ENCODE data around the gene RAD51B. TPM values are rescaled to one million over a fixed set of nuclear protein-coding genes. Genes with fewer than 3 reads are reported as not detected.

The RAD51B gene
- total RNA-seq, 1 experiment from 2014 or later, result 14.2 TPM

GRCh38 chr14:68619790-68620574, 800.4 kb downstream of the RAD51B start (continued):
- TF ChIP-seq FOXP4 (CRISPR knock-in tag; IDR thresholded peaks at IDR 0.05), result no peak
- TF ChIP-seq ZNF219 (CRISPR knock-in tag; IDR thresholded peaks at IDR 0.05; ENCODE audit: borderline replicate concordance), result no peak
- TF ChIP-seq FOXJ3 (CRISPR knock-in tag; IDR thresholded peaks at IDR 0.05; ENCODE audit: borderline replicate concordance), result no peak

- H3K36me3 Mint-ChIP-seq, result peaks cover 20% of the 10 kb centered on the region
- peaks cover 22% of the 10 kb centered on the region for H3K9me3 Mint-ChIP-seq
- no peak for TF ChIP-seq ZNF121 (CRISPR knock-in tag; IDR thresholded peaks at IDR 0.05)
- TF ChIP-seq ZNF138 (CRISPR knock-in tag; conservative IDR thresholded peaks at IDR 0.05), result no peak
- TF ChIP-seq GRHL2 (CRISPR knock-in tag; IDR thresholded peaks at IDR 0.05; ENCODE audit: insufficient replicate concordance, severe bottlenecking), result no peak
- no peak for TF ChIP-seq ZSCAN18 (CRISPR knock-in tag; IDR thresholded peaks at IDR 0.05)
- no peak for TF ChIP-seq ZBTB43 (CRISPR knock-in tag; IDR thresholded peaks at IDR 0.05)
- no peak for TF ChIP-seq GTF2I (CRISPR knock-in tag; conservative IDR thresholded peaks at IDR 0.05)
- TF ChIP-seq E2F5 (CRISPR knock-in tag; IDR thresholded peaks at IDR 0.05), result no peak
- no peak for TF ChIP-seq SMAD3 (CRISPR knock-in tag; IDR thresholded peaks at IDR 0.05; ENCODE audit: borderline replicate concordance)
- no peak for ATAC-seq
- H3K27ac Mint-ChIP-seq, result no peak overlapping the region
- POLR2A ChIA-PET, result no interaction called here
- CTCF ChIA-PET, result no interaction called here
- no peak for DNase-seq (ENCODE audit: low spot score)
- H3K4me3 Mint-ChIP-seq, result no peak overlapping the region
- no peaks in the 10 kb centered on the region for H3K27me3 Mint-ChIP-seq (ENCODE audit: low read depth)
- H3K4me1 Mint-ChIP-seq, result peaks cover 6% of the 10 kb centered on the region
Observed at GRCh38 chr14:68621400-68622365, 802.1 kb downstream of the RAD51B start.

- CTCF ChIA-PET, result no interaction called here
- peaks cover 11% of the 10 kb centered on the region for H3K9me3 Mint-ChIP-seq
- no peaks in the 10 kb centered on the region for H3K27me3 Mint-ChIP-seq (ENCODE audit: low read depth)
- DNase-seq (ENCODE audit: low spot score), result no peak
- H3K4me1 Mint-ChIP-seq, result peaks cover 10% of the 10 kb centered on the region
- H3K4me3 Mint-ChIP-seq, result no peak overlapping the region
- H3K36me3 Mint-ChIP-seq, result peaks cover 9% of the 10 kb centered on the region; the same call in 1 of the 2 replicates
- ATAC-seq, result no peak
- POLR2A ChIA-PET, result no interaction called here
- no peak overlapping the region for H3K27ac Mint-ChIP-seq
- TF ChIP-seq NFE2L1 (CRISPR knock-in tag; IDR thresholded peaks at IDR 0.05), result no peak
- TF ChIP-seq TEAD4 (CRISPR knock-in tag; IDR thresholded peaks at IDR 0.05), result no peak
- TF ChIP-seq ZNF232 (CRISPR knock-in tag; IDR thresholded peaks at IDR 0.05), result no peak
- no peak for TF ChIP-seq TP53 (CRISPR knock-in tag; IDR thresholded peaks at IDR 0.05)
Observed at GRCh38 chr14:68622856-68623255, 803.3 kb downstream of the RAD51B start.
